GM19455 (cell line): ENCODE data around the gene SLC10A1.
A peak's percentile ranks its signal among the peaks of the same experiment; 100 is the strongest.
"Not testable (repeated sequence)": the region's sequence is repeated elsewhere in the genome, so short reads cannot be mapped to it uniquely, and the experiment has no call there.

ENCODE experiments used
- ATAC-seq: cut with Tn5 transposase; IDR thresholded peaks from one replicate; pipeline ENCODE4 v1.9.1; 2021; ENCODE audit not compliant: unreplicated experiment

Gene SLC10A1

DNA sequence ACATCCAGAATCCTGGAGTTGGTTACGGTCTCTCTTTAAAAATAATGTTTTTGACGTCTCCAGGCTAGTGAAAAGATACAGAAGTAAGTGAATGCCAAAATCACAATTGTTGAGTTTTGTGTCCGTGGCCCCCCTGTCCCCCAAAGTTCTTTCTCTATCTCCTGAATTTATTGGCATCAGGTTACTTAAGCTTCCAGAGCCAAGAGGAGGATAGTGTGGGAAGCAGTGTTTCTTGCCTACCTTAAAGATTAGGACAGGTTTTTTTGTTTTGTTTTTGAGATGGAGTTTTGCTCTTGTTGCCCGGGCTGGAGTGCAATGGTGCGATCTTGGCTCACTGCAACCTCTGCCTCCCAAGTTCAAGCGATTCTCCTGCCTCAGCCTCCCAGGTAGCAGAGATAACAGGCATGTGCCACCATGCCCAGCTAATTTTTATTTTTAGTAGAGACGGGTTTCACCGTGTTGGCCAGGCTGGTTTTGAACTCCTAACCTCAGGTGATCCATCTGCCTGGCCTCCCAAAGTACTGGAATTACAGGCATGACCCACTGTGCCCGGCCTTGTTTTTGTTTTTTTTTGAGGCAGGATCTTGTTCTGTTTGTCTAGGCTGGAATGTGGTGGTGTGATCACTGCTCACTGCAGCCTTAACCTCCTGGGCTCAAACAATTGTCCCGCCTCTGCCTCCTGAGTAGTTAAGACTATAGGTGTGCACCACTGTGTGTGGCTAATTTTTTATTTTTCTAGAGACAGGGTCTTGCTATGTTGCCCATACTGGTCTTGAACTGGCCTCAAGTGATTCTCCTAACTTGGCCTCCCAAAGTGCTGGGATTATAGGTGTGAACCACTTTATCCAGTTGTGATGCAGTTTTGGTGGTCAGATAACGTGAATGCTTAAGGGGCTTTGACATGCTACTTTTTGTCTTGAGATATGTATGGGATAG, 24.7 kb downstream of the SLC10A1 start:
- no peak for ATAC-seq

DNA sequence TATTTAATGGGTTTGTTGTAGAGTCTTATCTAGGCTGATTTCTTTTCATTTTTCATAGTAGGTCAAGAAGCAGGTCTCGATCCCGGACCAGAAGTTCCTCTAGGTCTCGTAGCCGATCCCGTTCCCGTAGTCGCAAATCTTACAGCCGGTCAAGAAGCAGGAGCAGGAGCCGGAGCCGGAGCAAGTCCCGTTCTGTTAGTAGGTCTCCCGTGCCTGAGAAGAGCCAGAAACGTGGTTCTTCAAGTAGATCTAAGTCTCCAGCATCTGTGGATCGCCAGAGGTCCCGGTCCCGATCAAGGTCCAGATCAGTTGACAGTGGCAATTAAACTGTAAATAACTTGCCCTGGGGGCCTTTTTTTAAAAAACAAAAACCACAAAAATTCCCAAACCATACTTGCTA, 25.9 kb downstream of the SLC10A1 start:
- no peak for ATAC-seq

DNA sequence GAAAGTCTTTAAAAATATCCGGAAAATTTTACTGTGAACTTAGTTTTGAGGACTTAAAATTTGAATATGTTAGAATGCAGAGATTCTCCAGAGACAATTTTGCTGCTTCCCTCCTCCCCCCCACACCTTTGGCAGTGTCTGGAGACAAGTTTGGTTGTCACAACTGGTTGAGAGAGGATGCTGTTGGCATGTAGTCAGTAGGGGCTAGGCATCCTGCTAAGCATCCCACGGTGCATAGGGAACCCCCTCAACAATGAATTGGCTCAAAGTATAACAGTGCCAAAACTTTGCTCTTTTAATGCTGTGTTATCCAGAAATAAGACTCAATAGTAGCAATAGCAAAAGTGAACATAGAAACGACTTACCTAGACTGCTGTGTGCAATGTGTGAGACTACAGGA, 26.5 kb downstream of the SLC10A1 start:
- no peak for ATAC-seq

DNA sequence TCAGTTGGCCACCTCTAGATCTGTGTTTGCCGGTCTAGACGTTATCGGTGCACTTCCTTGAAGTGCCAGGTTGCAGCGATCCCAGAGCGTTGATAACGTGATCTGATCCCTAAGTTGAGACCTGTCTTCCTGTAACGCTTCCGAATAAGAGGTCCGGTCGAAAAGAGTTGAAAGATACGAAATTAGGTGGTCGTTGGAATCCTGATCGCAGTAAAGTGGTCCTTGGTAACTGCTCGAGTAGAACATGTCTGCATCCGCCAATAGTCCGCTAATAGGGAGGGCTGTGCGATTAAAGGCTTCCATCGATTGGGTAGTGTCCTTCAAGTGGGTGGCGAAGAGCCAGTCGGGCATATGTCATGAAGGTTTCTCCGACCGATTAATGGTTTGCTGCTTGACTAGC, 27.4 kb downstream of the SLC10A1 start:
- ATAC-seq = no peak

DNA sequence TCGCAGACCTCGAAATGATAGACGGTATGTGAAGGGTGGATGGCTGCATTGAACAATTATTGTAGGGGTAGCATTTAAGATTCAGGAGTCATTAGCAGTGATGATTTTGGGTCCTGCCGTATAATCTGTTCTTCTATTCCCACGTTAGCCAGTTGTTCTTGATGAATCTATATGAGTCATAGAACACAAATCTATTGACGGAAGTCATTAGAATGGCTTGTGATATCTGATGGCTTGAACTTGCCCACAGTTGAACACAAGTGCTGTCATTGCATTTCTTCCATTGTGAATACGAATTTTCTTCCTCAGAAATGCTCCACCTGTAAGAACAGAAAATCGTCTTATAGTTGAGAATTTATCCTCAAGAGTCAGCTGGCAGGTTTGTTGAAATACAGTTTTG, 28.2 kb downstream of the SLC10A1 start:
- no peak for ATAC-seq

DNA sequence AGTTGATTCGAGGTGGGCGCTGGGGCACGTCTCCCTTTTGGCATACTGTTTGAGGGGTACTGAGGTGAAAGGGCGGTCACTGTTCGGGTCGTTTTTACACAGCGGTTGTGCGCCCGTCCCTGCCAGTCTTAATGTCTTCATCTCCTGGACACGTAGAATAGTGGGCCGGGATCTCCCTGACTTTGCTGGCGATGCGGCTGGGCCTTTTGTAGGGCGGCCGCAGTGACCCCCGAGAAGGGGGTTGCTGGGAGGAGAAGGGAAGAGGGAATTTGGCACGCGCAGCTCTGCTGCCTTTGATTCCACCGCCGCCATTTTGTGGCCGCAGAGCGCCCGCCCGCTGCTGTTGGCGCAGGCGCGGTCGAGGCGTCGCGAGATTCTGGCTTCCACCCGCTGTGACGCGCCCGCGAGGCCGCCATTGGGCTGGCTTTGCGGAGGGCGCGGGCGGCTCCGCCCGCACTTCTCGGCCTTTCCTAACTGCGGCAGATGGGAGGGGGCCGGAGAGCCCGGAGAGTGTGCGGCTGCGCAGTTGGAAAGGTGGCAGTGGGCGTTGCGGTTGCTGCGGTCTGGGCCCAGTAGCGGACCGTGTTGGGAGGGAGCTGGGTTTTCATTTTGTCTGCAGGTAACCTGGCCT, 29.6 kb downstream of the SLC10A1 start:
- peak; percentile 71 for ATAC-seq

DNA sequence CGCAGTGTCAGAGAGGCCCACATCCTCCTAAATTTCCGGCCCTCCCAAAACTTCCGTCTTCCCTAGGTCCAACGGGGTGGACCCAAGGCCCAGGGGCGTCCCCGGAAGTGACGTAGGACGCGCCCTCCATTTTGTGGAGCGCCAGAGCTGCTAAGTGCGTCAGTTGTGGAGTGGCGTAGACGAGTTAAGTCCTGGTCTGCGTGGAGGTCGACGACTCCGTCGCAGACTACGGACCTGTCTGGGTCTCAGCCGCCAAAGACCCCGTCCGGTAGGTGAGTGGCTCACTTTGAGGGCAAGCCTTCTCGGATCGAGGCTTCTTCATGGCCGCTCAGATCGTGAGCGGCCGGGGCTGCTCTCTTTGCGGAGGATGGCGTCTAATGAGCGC, 30.1 kb downstream of the SLC10A1 start, which contains the start of gene SRSF5:
TSS of gene SRSF5 (plus strand) at position 159 of the 385 bp plus-strand sequence. CDS start 1,015 bp downstream, outside the sequence.
- peak; percentile 79 for ATAC-seq

DNA sequence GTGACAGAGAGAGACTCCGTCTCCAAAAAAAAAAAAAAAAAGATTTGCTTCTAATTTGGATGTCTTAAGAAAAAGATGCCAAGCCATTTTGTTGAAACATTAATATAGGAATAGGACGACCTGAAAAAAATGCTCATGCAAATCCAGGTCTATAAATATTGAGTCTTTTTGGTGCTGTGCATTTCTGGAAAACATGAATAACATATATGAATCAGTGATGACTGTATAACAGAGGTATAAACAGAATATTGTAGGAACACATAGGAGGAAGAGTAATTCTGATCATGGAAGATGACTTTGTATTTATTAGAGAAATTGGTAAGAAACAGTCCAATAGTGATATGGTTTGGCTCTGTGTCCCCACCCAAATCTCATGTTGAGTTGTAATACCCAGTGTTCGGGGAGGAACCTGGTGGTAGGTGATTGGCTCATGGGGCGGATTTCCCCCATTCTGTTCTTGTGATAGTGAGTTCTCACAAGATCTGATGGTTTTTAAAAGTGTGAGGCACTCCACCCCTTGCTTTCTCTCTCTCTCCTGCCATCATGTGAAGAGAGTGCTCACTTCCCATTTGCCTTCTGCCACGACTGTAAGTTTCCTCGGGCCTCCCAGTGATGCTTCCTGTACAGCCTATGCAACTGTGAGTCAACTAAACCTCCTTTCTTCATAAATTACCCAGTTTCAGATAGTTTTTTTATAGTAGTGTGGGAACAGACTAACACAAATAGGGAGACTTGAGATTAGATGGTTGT, 33.1 kb downstream of the SLC10A1 start:
- ATAC-seq = no peak

DNA sequence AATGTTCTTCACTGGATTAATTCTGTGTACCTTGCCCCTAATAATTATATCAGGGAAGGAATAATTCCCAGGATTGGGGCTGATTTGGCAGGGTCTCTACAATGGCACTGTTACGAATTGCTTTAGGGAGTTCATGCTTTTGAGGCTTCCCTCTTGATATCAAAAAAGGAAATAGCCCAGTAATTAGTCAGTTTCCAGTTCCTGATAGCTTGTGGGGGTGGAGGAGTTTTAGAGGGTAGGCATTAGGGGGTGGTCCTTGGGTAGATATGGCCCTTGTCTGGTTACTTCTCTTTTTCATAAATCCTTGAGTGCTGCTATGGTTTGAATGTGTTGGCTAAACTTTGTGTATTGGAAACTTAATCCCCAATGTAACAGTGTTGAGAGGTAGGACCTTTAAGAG, 36.2 kb downstream of the SLC10A1 start:
- ATAC-seq = no peak

DNA sequence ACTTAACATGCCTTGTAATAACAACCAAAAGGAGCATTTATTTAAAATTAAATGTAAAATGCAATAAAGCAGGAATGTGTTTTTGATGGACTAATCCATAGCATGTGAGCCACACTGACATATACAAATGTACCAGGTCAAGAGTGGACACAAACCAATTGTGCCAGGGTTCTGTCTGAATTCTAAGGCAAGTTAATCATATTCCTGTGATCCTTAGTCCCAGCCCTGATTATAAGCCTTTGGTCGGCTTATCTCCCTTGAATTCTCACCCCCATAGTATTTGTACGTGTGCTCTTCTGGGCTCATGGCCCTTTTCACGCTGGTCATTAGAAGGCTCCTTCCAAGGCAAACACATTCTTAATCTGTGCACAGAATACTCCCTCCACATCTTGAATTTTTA, 40.7 kb downstream of the SLC10A1 start:
- ATAC-seq = no peak

DNA sequence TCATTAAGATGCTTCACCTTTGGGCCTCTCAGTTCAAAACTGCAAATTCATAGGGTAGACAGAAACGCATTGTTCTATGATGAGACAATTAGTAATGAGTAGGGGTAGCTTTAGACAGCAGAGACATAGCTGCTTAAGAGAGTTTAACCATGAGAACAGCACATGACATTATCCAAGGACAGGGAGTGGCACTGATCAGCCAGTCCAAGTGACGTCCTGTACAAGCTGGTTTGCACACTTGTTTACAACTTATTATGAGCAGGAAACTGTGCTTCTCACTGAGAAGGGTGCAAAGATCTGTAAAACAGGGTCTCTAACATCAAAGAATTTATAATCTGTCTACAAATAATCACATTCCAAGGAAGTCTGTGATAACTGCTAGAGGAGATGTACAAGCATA, 41.3 kb downstream of the SLC10A1 start:
- ATAC-seq = no peak

DNA sequence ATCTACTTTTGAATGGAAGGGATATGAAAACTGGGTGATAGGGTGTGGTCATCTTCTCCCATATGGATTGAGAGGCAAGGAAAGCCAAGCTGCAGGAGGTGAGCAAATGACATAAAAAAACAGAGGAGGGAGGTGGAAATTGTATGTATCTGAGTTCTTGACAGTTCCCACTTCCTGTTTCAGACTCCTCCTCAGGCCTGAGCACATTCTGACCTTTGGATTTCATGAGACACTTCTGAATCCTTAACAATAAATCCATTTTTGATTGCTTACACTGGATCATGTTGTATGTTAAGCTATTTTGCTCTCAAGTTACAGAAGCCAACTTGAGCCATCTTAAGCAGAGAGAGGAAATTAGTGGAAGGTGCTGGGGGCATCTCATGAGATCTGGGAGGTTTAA, 41.7 kb downstream of the SLC10A1 start:
- no peak for ATAC-seq

DNA sequence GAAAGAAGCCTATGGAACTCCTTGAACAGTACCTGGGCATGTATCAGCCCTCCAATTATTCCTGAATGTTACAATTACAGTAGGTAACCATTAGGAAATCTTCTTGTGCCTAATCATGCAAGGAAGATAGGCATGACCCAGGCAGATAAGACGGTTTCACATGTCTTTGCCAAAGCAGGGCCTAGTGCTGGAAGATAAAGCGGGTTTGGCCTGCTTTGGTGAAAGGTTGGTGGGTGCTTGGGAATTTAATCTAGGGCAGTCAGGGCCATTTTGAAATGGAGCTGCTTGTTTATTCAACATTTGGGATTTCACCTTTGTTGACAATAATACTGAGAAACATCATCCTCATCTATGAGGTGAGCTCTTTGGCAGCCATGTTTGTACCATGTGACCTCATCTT, 42.6 kb downstream of the SLC10A1 start:
- no peak for ATAC-seq

DNA sequence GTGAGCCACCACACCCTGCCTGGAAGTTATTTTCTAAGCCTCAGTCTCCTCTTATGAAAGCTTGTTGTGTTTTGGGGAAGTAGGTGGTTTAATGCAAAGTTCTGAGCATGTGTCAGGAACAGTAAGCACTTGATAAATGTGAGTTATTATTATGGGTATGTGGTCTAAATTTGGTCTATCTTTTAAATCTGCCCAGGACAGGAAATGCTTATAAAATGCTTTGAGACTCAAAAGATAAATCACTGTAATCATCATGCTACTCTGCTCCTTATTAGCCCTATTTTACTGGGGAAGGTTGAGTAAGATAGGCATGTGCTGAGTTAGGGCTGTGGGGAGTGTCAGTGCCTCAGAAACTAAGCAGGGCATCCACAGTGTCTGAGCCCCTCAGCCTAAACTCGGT, 43.2 kb downstream of the SLC10A1 start:
- ATAC-seq = no peak

DNA sequence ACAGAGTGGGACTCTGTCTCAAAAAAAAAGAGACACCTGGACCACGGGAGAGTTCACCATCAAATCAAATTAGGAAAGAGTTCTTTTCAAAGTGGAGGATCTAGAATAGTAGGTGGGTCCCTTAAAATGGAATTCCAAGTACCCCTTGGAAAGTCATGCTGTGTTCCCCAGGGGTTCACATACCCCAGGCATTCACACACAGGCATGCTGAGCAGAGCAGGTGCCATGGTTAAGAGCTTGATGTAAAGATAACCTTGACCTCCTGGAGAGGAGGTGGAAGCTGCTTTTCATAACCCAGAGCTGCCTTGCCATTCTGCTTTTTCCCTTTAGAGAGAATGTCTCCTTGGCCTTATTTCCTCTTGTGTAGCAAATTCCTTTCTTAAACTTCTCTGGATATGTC, 44.3 kb downstream of the SLC10A1 start:
- no peak for ATAC-seq

DNA sequence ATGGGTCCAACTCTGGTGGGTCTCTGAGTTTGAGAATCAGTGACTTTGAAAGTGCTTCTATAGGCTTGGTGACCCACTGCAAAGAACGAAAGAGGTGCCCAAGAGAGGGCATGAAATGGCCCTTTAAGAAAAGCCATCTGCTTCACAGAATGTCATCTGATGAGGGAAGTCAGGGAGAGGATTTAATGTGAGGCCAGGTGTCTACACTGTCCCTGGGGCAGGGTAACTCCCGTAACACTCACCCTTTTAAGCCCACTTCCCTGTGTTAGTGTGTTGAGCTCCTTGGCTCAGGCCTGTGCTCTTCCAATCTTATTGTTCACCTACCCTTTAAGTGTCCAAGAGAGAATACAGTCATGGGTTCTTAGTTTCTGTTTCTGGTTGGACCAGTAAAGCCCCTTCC, 46.5 kb downstream of the SLC10A1 start:
- no peak for ATAC-seq

DNA sequence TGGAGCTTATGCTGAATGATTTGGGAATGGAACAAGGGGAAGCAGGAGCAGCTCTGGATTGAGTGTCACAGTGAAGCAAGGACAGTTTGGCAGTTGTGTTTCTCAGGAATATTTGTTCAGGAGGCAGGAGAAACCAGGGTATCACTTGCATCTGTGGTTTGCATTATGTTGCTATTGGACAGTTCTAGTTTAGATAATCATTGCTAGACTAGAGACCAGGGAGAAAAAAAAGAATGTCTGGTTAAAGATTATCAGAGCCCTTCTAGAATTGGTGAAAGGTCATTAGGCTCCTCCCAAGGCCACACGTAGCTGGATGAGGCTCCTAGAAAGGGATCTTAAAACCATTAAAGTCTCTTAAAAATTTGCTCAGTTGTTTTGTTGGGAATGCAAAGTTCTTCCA, 47.1 kb downstream of the SLC10A1 start:
- ATAC-seq = no peak

DNA sequence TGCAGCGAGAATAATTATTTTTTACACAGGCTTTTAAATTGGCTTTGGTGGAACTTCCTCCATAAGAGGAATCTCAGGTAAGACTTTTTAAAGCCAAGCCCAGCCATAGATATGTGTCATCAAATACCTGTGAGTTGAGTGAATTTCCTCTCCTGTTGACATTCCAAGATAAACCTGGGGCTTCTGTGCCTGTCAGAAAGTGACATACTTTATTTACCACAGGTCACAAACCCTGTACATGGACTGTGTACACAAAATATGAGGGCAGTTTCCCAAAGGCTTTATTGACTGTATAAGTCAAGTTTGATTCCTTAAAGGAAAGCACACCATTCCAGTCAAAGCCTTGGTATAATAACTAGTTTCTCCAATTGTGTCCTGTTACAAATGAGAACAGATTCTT, 56.0 kb downstream of the SLC10A1 start:
- no peak for ATAC-seq

DNA sequence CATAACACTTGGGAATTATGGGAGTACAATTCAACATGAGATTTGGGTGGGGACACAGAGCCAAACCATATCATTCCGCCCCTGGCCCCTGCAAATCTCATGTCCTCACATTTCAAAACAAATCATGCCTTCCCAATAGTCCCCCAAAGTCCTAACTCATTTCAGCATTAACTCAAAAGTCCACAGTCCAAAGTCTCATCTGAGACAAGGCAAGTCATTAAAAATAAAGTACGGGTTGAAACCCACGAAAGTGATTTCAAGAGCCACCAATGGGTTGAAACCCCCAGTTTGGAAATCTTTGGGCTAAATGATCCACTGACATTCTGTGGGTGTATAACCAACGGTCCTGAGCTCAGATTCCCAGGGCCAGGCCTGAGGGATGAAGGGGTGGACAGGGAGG, 60.6 kb downstream of the SLC10A1 start:
- not testable (repeated sequence) for ATAC-seq

DNA sequence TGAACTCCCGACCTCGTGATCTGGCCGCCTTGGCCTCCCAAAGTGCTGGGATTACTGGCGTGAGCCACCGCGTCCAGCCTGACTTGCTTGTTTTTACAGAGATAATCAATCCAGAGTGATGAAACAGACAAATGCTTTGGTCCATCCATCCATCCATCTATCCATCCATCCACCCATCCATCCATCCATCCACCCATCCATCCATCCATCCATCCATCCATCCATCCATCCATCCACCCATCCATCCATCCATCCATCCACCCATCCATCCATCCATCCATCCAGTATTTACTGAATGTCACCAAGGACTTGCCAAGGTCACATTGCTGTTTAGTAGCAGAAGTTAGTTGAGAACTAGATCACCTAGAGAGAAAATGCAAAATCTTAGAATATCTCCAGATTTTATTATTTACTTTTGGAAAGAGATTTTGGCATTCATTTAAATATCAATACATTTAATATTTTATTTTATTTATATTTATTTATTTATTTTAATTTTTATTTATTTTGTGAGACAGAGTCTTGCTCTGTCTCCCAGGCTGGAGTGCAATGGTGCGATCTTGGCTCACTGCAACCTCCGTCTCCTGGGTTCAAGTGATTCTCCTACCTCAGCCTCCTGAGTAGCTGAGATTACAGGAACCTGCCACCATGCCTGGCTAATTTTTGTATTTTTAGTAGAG, 65.0 kb downstream of the SLC10A1 start:
- not testable (repeated sequence) for ATAC-seq

DNA sequence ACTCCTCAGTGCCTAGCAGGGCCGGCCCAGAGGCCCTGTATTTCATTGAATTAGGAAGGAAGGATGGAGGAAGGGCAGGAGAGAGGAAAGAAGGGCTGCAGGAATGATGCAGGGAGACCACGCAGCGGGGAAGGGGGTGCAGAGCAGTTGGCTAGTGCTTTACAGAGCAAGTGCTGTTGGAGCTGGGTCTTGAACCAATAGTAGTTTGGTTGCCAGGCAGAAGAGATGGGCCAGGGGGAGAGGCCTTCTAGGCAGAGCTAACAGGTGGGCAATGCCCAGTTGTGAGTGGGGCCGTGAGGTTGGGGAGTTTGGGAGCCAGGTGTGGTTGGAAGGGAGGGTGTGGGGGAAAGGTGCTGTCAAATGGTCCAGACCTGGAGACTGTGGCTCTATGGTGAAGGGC, 69.2 kb downstream of the SLC10A1 start:
- no peak for ATAC-seq
